GM21423 (cell line): ENCODE results near the gene CSDE1.

Experiments
- ATAC-seq: cut with Tn5 transposase; IDR thresholded peaks from one replicate; pipeline ENCODE4 v1.9.1; 2021; ENCODE audit warnings: mild to moderate bottlenecking, moderate library complexity; ENCODE audit not compliant: unreplicated experiment

CSDE1 gene

DNA sequence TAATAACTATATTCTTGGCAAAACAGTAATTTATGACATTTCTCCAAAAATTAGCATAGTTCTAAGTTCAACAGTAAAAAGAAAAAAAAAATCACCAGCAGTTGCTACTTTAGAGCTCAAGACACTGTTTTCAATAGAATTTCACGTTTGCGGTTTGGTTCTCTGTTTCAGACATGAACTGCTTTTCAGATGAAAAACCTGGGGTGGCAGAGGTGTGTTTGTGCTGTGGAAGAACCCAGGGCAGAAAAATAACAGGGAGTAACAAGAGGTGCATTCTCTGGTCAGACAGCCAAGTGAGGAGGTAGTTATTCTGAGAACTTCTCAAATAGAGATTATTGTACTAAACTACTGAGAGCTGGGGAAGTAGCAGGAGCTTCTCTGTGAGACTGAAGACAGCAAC lies 50.2 kb downstream of the CSDE1 start:
- ATAC-seq: no peak

DNA sequence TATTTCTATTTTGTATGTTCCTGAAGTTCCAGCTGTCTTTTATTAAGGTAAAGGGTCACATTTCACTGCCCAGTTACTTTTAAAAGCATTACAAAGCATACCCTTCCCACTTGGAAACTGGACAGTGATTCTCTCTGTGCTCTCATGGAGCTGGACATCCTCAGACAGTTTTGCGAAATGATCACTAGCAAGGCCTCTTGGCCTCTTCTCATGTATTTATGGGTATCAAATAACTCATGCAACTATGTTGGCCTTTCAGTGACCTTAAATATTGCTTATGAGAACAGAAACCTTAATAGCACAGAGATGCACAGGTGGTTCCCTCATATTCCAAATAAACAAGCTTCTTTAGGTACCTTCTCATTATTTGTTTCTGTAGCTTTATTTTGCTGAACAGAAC lies 54.5 kb downstream of the CSDE1 start:
- ATAC-seq: no peak

DNA sequence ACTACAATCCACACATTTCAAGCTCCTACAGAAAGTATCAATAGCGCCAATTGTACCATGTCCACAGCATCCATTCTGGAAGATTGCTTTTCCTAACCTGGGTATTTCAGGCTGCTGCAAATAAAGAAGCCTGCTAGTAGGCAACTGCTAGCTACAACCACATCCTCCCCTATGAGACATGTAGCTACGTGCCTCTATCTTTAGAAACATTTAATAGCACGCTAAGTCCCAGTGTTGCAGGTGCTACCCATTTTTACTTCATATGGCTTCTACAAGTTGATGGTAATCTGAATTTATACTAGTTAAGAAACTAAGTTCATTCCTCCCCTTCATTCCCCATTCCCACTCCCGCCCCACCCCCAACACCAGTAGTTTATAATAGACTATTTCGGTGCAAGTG lies 55.0 kb downstream of the CSDE1 start:
- ATAC-seq: no peak

DNA sequence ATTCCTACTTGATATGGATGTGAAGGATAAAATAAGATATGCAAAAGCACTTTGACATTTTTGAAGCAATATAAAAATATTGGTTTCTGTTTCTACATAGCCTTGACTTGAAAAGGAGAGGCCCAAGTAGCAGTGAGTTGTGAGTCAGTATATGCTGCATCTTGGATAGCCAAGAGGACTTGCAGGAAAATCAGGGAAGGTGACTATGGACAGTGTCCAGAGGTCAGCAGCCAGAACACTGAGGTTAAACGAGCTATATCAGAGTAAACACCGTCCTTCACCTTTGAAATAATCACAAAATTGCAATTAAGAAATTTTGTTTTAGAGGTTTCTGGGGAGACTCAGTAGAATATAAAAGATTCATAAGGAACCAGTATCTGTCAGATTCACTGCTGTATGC lies 55.9 kb downstream of the CSDE1 start:
- ATAC-seq: no peak

DNA sequence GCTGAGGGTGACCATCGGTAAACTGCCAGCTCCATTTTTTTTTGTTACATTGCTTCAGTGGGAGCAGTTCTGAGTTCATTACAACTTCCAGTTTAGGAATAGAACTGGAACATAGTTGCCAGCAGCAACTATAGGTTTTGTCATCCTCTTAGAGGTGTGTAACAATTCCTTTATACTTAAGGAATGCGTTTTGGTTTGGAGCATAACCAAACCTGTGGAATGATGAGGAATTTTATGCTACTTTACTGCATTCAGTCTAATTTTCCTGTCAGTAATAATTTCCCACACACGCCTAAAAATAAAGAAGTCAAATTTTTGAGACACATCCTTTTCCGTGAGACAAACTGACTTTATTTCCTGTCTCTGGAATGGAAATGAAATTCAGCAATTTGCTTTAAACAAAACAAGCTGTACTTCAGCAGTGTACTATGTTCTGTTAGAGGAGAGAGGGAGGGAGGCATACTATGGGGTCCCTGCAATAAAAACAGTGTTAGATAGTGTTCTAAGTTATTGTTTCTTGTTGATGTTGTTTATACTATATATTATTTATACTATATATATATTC lies 57.7 kb downstream of the CSDE1 start:
- no peak for ATAC-seq

DNA sequence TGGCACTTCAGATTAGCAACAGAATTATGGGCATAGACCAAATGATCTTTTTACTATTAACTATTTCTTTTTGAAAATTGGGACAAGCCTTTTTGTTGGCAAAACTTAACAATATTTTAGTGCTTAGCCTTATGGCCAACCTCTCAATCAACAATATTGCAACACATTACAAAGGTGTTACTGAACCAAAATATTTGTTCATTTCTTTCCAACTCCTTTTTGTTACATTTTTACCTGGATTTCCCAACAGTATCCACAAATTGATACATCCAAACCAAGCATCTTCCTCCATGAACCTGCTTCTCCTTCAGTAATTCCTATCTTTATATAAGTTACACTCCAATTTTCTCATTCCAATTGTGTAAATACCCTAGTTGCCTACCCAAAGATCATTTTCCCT lies 61.0 kb downstream of the CSDE1 start:
- ATAC-seq: no peak

DNA sequence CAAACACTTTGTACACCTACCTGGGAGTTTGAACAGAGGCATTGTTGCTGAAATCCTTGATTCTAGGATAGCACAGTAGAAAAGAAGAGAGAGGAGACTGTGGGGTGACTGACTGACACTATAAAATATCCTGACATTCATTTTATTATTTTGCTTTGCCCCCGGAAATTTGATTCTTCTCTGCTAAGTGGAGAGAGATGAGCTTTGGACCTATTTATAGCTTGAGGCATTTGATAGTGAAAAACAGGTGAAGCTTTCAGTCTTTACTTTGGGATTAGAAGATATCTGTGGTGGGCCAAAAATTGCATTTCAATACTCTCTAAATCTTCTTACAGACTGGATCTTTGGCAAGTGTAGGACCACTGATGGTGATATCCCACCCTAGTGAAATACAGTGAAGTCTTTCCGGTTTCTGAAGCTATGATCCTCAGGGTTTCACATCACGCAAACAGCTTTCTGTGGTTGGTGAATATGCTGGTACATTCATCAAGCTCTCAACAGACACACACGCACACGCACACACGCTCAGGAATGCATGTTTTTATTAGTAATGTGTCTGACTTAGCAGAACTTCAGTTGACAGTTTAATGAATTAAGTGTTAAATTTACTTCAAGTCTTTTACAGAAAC lies 62.2 kb downstream of the CSDE1 start, which contains the start of gene AMPD1:
Gene AMPD1, minus strand, starts transcription at position 117 of the 629 bp plus-strand sequence. Its CDS starts 75 bp downstream, at position 42.
- no peak for ATAC-seq

DNA sequence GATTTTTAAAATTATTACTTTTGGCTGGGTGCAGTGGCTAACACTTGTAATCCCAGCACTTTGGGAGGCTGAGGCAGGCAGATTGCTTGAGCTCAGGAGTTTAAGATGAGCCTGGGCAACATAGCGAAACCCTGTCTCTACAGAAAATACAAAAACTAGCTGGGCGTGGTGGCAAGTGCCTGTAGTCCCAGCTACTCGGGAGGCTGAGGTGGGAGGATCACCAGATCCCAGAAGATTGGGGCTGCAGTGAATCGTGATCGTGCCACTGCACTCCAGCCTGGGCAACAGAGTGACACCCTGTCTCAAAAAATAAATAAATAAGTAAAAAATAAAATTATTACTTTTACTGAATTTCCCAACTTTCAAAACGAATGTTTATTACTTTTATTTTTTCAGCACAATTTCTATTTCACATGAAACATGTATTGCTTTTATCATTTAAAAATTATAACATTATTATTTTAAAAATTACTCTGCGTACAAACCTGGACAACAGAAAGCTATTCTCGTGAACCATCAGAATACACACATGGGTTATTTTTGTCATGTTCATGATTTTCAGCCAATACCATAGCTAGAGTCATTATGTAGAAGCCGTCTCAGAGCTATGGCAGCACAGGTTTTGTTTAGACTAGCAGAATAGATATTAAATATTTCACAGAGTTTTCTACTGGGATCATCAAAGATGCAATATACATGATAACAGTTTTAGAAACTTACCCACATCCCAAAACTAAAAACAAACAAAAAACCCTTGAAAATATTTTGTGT lies 63.1 kb downstream of the CSDE1 start:
- no peak for ATAC-seq

DNA sequence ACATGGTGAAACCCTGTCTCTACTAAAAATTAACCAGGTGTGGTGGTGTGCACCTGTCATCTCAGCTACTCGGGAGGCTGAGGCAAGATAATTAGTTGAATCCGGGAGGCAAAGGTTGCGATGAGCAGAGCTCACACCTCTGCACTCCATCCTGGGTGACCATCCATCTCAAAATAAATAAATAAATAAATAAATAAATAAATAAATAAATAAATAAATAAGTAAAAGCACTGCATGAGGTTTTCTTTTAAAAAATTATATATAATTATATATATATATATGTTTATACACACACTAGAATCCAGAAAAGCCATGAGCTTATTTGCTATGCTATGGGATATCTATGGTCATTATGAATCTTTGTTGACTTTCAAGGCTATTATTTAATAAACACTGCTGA lies 64.8 kb downstream of the CSDE1 start:
- no peak for ATAC-seq

DNA sequence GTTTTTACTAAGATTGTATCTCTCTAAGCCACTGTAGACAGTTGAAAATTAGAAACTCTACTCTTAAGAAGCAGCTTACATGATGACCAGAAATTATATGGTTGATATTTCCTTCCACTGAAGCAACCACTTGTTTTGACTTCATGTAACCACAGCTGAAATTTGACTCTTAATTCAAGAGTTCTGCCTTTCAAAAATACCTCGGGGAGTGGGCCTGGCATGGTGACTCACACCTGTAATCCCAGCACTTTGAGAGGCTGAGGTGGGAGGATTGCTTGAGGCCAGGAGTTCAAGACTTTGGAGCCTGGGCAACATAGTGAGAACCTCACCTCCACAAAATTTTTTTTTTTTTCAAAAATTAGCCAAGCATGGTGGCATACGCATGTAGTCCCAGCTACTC lies 66.7 kb downstream of the CSDE1 start:
- no peak for ATAC-seq

DNA sequence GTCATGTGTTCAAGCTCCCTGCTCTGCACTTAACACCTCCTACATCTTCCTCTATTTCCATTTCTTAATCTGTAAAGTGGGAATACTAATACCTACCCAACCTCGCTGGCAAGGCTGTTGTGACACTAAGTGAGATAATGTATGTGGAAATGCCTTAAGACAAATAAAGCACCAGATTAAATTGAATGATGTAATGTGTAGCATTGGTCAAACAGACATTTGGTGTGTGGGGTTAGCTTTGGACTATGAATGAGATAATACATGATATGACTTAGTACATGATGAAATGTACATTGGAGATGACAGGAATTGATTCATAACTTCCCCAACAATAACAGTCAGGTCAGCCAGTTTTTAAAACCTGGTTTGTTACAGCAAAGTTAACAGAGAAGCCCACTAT lies 67.6 kb downstream of the CSDE1 start:
- ATAC-seq: no peak

DNA sequence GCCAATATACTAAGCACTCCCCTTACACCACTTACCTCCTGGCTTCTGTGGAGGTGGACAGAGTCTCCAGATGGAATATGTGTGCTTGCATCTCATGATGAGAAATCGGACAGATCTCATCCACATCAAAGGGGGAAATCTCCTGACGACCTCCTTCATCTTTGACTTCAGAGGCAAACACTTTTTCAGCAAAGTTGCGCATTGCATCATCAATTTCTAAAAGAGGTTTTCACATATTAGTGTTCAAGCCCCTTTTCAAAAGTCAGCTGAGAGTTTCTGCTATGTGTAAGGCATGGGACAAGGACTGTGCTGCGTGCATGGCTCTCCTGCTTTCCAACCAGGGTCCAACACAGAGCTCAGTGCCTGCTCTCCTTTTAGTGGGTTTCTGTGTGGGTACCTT lies 69.3 kb downstream of the CSDE1 start:
- ATAC-seq: no peak

DNA sequence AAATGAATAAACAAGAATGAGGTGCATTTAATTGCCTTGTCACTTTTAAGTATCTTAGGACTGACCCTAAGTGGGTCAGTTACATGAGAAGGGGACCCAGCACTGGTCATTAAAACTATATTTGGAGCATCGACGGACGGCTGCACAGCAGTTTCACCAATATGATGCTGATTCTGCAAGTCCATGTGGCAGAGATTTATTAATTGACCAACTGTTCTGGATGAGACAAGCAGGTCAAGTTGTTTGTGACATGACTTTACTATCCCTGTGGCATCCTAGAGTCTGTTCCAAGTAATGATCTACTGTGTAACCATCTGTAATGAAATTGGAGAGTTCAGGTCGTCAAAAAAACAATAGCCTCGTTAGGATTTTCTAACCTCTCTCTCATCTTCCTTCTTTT lies 71.9 kb downstream of the CSDE1 start:
- ATAC-seq: no peak

DNA sequence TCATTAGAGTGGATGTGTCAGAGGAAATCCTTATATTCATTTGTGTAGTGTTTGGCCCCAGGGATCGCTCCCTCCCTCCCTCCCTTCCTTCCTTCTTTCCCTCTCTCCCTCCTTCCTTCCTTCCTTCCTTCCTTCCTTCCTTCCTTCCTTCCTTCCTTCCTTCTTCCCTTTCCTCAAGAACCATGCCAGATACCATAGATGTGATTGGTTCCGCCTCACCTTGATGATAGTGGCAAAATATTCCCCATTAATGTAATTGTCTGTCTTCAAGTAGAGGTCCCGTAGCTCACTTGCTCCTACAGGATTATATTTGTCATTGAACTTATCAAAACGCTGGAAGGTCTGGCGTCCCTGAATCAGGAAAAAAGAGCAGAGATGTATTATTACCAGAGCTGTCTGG lies 80.1 kb downstream of the CSDE1 start:
- no peak for ATAC-seq

DNA sequence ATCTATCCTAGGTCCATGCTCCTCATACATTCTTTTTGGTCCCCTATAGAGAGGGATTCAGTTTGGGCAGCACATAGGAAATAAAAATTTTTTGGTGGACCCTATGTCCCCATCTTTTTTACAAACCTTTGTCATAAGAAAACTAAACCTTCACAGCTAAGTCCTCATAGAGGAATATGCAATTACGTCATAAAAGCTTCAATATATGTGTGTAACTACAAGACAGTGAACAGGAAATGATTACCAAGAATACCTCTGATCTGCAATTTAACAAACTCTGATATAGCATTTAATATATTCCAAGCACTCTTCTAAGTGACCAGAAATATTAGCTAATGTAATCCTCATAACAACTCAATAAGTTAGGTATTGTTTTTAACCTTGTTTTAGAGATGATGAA lies 81.7 kb downstream of the CSDE1 start:
- ATAC-seq: no peak

DNA sequence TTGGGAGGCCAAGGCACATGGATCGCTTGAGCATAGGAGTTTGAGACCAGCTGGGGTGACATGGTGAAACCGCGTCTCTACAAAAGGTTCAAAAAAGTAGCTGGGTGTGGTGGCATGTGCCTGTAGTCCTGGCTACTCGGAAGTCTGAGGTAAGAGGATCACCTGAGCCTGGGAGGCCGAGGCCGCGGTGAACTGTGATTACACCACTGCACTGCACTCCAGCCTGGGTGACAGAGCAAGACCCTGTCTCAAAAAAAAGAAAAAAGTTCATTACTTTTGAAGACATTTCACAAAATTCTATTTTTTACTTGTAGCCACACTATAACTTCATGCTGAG lies 85.9 kb downstream of the CSDE1 start:
- ATAC-seq: no peak

DNA sequence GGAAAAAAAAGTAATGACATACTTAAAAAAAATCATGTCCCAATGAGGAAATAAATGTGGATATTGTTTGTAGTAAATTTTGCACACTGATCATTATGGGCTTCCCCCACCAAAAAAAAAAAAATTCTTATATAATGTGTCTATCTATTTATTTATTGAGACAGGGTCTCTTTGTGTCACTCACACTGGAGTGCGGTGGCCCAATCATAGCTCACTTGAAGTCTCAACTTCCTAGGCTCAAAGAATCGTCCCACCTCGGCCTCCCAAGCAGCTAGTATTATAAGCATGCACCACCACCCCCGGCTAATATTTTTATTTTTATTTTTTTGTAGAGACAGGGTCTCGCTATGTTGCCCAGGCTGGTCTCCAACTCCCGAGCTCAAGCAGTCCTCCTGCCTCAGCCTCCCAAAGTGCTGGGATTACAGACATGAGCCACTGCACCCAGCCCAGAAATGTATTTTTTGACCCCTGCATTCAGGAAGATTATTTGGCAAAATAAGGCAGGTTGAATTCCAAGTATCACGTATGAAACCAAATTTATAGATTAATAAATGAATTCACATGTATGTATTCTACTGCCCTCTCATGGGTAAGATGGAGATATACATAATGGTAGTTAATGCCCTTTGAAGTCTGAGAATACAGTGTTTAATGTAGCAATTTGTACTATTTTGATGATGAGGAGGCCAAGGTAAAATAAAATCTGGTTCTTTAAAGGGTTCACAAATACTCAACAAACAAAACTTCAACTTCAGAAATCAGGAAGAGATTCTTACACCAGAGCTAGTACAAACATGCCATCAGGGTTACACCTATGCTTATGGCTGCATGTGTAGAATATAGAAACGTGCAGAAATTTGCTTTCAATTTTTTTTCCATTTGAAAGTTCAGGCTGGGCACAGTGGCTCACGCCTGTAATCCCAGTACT lies 86.5 kb downstream of the CSDE1 start:
- ATAC-seq: no peak

DNA sequence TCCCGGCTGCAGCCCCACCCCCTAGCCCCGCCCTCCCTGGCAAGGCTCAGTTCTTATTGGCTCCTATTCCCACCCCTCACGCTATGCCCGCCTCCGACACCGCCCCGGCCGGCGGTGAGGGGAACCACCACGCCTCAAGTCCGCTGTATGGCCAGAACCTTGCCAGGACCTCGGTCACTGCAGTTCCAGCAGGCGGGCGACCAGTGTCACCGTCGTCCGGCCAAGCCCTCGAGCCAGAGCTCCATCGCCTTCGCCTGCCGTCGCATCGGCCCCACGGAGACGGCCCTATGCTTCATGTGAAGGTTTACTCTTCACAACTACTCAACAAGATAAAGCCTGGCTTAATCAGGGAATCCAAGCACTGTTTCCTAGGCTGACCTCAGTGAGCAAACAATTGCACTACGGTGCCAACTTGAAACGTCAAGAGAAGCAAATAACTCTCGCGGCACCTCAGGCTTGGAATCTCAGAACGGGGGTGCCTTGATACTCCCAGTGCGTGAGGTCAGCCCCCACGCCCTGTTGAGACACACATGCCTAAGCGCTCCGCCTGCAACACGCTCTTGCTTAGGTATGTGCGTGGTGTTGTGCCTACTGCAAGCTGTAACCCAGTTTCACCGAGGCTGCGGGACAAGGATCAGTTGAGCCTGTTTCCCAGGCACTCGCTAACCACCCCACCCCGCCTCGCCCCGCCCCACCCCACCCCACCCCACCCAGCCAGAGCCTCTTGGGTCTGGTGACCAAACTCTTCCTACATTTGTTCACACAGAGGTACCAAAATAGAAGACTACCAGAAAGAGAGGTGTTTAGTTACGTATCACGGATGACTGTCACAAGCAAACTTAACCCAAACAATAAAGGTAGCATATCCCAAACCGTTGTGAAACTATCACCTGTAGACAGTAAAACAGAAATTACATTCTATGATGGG lies 87.4 kb downstream of the CSDE1 start:
- ATAC-seq: peak; percentile 97

DNA sequence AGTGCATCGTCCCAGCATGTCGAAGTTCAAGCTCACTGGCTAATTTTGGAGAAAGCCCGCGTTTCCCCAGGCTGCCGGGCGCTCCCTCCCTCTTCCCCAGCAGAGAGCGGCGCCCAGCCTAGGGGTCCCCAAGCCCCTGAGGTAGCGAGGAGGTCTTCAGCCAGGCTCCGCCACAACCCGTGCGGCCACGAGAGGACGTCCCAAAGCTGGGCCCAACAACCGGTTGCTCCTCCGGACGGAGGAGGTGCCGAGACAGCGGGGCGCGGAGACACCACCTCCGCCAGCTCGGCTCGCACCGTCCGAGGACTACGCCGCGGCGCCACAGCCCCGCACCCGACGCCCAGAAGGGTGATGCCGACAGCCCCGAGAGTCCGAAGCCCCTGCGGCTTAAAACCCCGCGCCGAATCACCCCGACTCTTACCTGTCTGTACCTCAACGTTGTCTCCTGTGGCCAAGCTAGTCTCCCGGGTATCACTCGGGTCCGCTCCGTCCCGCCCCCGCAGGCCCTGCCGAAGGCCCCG lies 88.2 kb downstream of the CSDE1 start, which contains the start of gene DENND2C:
Gene DENND2C, minus strand, starts transcription at position 488 of the 521 bp plus-strand sequence. CDS start 44,065 bp downstream, outside the sequence.
- peak; percentile 56 for ATAC-seq
